ENCODE measurements around the gene CBLL1. TPM values are rescaled to one million over a fixed set of nuclear protein-coding genes. Genes with fewer than 3 reads are reported as not detected.

Gene CBLL1
- polyA plus RNA-seq, 3 donors = 29.8 to 34.0 (median 31.8) TPM

DNA sequence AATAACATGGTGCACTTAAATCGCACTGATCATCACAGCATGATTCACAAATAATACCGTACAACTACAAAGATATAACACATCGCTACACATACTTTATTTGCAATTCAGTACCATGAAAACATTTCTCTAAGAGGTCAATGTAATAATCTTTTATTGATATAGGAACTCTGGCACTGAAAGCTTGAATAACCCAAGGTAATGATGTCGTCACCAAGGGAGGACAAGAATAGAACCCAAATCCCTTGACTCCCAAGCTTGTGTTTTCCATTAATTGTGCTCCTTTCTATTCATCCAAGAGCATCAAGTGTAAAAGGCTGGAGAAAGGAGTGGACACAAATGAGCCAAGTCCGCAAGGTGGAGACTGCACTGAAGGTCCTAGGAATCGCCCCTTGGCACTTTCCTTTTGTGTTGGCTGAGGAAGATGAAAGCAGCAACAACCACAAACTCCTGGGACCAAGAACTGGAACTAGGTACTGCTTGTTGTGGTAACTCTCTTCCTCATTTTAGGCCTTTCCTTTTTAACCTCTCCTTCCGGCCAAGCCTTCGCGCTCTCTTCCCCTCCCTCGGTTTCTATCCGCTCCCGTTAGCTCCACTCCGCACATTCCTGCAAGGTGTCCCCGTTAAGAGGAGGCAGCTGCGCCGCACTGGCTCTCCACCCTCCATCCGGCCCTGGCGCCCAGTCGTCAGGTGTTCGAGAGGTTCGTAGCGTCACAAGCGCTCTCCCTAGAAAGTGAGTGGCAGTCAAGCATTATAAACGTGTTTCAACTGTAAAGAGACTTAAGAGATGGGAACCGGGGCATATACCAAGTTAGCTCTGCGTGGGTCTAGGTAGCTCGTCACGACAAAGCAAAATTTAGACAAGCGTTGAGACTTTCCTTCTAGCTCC, 1.0 kb upstream of the CBLL1 start:
- peak in 2 of 3 donors; percentile 18 to 88 for DNase-seq (ENCODE audit: low read depth in 3 of 3, low spot score in 2 of 3)

DNA sequence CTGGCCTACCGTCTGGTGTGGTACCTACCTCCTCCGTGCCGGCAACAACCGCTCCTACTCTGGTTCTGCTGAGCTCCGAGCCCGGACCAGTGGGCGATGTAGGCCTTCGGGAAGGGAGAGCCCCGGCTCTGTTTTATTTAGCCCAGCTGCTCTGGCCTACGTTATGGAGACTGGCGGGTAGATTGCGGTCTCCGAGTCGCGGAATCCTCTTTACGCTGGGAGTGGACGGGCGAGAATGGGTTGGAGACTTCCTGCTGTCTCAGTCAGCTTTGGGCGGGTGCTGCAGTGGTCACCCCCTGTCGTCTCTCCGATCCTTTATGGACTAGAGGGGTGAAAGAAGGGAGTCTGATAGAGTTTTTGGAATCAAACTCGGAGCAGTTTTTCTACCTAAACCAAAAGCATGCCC, 406 bp downstream of the CBLL1 start:
- DNase-seq (ENCODE audit: low read depth in 3 of 3, low spot score in 2 of 3) = peak in 1 of 3 donors; percentile 61

DNA sequence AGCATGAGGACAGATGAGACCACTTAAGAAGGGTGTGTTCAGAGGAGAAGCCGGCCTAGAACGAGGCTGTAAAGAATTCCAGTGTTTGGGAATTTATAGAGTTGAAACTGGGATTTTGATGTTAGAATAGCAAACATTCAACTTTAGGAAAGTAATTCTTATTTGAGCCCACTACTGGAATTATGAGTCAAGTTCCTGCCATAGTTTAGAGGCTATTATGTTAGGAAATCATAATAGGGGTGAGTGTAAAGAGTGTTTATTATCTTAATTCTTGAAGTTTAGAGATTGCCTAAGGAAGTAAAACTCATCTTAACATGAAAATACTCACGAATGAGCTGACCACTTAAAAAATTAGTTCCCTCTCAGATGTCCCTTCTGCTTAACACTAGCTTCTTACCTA, 2.1 kb downstream of the CBLL1 start:
- no peak for DNase-seq (ENCODE audit: low read depth in 3 of 3, low spot score in 2 of 3)

DNA sequence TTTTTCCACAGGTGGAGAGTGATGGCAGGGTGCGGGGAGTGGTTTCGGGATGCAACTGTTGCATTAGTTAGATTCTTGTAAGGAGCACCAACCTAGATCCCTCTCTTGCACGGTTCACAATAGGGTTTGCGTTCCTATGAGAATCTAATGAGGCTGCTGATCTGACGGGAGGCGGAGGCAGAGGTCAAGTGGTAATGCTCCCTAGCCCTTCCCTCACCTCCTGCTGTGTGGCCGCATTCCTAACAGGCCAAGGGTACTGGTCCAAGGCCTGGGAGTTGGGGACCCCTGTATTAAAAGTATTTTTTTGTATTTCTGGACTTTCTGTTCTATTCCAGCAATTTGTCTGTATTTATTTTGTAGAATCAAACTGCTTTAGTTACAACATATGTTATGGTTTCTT, 7.2 kb downstream of the CBLL1 start:
- no peak for DNase-seq (ENCODE audit: low read depth in 3 of 3, low spot score in 2 of 3)

DNA sequence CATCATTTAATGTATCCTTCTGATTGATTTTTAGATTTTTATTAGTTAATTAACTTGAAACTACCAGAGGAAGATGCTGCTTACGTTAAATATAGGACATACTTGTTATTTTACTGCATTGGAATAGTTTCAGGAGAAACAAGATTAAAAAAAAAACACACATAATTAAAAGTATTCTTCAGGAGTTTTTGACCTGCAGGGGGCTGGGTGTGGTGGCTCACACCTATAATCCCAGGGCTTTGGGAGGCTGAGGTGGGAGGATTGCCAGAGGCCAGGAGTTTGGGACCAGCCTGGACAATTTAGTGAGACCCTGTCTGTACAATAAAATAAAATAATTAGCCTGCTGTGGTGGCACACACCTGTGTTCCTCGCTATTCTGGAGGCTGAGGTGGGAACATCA, 10.7 kb downstream of the CBLL1 start:
- no peak for DNase-seq (ENCODE audit: low read depth in 3 of 3, low spot score in 2 of 3)

DNA sequence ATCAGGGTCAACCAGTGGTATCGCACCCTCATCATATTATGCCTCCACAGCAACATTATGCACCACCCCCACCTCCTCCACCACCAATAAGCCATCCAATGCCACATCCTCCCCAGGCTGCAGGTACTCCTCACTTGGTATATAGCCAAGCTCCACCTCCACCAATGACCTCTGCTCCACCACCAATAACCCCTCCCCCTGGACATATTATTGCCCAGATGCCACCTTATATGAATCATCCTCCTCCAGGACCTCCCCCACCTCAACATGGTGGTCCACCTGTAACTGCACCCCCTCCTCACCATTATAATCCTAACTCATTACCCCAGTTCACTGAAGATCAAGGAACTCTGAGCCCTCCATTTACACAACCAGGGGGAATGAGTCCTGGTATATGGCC, 14.7 kb downstream of the CBLL1 start:
- DNase-seq (ENCODE audit: low read depth in 3 of 3, low spot score in 2 of 3) = no peak

DNA sequence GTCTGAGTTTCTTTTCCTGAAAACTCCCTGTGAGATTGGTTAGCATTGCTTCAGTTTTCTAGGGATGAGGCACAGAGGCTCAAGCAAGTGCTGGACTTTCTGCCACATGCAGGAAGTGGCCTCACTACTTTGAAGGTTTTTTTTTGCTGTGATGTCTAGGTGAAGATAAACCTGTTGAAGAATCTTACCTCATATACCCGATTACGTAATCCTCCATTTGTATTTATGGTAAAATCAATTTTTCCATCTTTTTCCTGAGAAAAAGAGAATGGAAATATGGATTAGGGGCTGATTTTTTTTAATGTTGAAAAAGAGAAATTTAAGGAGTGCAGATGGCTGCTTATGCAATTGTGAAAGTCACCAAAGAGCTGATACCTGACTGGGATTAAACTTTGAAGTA, 23.4 kb downstream of the CBLL1 start:
- DNase-seq (ENCODE audit: low read depth in 3 of 3, low spot score in 2 of 3) = no peak

DNA sequence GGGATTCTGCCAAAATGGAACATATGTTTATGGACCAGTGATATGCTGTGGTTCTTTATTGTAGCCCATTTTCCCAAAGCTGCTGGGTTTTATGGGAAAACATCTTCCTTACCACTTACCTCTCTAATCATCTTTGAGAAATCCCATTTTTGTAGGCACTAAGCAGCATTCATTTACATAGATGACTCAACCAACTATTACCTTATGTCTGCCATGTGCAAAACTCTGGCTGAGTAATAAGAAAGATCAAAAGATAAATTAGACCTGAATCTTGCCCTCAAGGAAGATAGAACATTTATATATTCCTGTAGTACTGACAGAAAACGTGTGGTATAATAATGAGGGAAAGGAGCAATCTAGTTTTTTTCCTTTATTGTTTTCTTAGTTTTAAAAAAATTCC, 24.3 kb downstream of the CBLL1 start:
- DNase-seq (ENCODE audit: low read depth in 3 of 3, low spot score in 2 of 3) = no peak

DNA sequence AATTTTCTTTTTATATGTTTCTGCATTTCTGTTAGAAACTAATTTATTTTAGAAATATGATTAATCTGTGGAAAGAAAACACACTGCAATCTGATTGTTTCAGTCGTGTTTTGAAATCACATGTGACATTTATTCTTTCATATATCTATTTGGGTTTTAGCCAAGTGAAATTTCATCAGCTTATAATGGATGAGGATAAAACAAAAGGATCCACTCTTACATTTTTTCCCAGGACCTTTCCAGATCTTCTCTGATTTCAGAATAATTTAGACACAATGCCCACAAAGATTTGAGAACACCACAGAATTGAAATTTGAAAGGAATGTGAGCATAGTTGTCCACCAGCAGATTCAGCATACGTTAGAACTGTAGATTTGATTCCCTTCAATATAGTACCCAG, 29.1 kb downstream of the CBLL1 start:
- no peak for DNase-seq (ENCODE audit: low read depth in 3 of 3, low spot score in 2 of 3)

DNA sequence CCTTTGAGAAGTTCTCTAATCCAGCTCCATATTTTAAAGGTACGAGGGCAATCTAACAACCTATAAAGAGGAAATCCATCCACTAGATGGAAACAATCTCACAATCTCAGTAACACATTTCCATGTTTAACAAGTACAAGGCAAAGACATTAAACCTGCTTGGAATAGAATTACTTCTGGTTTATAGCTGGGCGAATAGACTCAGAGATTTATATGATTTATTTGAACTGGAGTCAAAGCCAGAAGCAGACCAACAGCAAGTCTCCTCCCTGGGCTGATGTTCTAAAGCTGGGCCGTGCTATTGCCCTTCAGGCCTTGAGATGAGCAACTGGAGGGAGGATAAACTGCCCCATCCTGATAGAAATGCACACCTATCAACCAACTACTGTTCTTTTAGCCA, 33.8 kb downstream of the CBLL1 start:
- no peak for DNase-seq (ENCODE audit: low read depth in 3 of 3, low spot score in 2 of 3)

DNA sequence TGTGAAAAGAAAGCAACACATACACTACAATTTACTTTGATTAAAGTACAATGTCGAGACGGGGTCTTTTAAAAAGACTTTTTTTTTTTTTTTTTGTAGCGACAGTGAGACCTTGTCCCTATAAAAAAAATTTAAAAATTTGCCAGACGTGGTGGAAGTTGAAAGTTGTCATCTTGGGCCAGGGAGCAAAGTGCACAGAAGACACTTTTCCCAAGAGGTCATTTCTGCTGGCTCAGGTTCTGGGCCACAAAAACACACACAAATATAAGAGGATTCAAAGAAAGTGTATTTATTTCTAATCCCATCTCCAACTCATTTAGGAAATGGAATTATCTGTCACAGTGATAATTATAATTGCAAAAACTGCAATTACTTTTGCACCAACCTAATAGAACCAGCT, 34.3 kb downstream of the CBLL1 start:
- DNase-seq (ENCODE audit: low read depth in 3 of 3, low spot score in 2 of 3) = no peak

DNA sequence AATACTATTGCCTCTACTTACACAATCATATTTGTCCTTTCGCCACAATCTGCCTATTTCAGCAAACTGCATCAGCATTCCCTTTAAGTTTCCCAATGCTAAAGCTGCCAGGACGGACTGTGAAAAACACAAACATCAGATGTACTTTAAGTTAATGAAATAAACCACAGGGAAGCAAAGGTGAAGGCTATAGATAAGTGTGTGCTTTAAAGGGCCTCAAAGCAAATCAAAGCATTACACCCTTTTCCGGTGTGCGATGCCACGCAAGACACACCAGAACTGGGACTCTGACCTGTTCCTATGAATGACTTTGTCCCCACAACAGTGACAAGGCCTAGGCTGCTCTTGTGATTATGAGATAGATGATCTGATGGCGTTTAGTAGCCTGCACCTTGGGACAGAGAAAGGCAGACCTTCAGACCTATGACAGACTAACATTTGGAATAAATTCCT, 35.7 kb downstream of the CBLL1 start:
- DNase-seq (ENCODE audit: low read depth in 3 of 3, low spot score in 2 of 3) = no peak

DNA sequence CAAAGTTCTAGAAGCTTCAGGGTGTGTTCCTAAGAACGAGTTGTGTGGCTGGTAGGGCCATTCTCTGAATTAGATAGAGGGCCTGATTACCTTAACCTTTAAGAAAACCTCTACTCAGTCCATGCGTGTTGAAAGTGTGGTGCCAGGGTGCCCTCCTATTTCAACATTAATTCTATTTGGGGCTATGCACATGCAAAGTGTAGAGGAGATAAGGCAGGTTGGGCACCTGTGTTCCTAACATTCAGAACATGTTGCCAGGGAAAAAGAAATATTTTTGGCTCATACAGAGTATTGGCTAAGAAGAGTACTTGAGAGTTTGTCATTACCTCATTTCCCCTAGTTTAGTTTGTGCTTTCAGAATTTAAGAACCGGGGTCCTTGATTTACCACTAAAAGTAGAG, 38.4 kb downstream of the CBLL1 start:
- no peak for DNase-seq (ENCODE audit: low read depth in 3 of 3, low spot score in 2 of 3)

DNA sequence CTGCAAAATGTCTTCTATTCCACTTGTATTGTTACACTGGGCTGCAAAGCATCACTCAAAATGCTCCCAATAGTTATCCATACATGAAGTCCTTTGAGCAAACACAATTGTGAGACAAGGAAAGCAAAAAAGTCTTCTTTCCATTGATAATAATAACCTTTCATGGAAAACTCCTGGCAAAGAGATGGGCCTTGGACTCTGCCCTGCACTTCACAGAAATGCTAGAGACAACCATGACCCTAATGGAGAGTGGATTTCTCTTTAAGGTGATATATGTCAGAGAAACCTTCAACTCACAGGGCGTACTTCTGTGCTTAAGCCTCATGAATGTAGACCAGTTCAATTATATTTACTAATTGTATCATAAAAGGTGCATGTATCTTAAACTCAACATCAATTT, 39.7 kb downstream of the CBLL1 start:
- DNase-seq (ENCODE audit: low read depth in 3 of 3, low spot score in 2 of 3) = no peak

DNA sequence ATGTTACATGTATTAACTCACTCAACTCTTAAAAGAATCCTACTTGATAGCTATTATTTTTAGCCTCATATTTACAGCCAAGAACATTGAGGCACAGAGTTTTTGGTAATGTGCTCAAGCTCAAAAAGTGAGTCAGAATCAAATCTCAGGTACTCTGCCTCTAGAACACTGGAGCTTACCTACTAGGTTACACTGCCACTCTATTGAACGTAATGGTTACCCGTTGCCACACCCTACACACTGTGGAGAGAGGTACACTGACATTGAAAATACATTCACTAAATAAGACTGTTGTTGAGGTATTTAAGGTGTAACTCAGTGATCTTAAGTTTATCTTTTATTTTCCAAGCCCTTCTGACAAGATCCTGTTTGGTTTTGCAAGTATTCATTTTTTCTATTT, 41.2 kb downstream of the CBLL1 start:
- DNase-seq (ENCODE audit: low read depth in 3 of 3, low spot score in 2 of 3) = no peak

DNA sequence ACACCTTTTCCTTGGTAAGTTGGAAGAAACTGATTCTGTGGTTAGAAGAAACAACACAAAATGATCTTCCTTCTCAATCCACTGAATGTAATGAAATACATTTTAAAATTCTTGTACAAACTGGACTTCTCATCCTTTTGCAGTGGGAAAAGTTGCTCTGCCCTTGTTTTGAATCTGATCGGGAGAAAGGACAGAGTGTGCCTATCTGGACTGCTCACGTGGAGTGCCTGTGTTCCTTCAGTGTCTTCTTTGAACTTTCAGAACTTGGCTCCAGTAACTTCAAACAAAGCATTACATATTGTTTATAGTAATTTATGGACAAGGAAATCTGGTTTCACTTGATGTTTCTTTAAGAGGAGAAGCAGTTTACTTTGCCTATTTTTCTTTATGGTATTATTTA, 42.0 kb downstream of the CBLL1 start:
- DNase-seq (ENCODE audit: low read depth in 3 of 3, low spot score in 2 of 3) = no peak

DNA sequence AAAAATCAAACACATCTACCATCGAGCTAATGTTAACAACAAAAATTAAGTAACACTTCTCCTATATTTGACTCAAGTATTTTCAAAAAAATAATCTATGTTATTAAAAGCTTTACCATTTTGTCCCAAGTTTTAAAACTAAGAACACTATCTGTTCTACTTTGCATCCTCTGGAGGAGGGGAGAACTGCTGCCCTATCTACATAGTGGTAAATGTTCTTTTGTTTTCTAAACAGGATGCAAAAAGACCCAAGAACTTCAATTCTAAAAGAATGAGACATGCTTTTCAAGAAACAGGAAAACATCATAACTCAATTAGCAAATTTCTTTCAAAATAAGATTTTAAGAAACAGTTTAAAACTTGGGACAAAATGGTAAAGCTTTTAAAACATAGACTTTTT, 44.3 kb downstream of the CBLL1 start:
- DNase-seq (ENCODE audit: low read depth in 3 of 3, low spot score in 2 of 3) = no peak

DNA sequence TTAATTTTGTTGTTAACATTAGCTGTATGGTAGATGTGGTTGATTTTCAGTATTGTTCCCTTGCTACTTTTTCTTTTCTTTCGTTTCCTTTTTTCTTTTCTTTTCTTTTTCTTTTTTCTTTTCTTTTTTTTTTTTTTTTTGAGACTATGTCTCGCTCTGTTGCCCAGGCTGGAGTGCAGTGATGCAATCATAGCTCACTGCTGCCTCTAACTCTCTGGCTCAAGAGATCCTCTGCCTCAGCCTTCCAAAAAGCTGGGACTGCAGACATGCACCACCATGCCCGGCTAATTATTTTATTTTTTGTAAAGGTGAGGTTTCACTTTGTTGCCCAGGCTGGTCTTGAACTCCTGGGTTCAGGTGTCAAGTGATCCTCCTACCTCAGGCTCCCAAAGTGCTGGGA, 44.7 kb downstream of the CBLL1 start:
- no peak for DNase-seq (ENCODE audit: low read depth in 3 of 3, low spot score in 2 of 3)

DNA sequence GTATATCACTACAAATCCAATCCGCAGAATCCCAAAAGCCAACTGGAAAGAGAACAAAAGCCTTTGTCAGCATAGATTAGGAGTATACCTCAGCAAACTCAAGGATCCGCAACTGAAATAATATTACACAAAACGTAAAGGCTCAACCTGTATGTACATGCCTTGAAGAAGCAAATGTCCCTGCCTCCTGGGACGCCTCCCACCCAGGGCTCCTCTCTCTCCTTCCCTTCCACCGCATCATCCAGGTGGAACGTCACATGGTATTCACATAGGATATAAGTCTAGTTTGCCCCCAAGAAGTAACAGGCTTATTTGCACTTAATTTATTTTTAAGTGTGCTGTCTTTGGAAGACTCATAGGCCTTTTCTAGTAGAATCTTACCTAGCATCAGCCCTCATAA, 45.7 kb downstream of the CBLL1 start:
- DNase-seq (ENCODE audit: low read depth in 3 of 3, low spot score in 2 of 3) = no peak

DNA sequence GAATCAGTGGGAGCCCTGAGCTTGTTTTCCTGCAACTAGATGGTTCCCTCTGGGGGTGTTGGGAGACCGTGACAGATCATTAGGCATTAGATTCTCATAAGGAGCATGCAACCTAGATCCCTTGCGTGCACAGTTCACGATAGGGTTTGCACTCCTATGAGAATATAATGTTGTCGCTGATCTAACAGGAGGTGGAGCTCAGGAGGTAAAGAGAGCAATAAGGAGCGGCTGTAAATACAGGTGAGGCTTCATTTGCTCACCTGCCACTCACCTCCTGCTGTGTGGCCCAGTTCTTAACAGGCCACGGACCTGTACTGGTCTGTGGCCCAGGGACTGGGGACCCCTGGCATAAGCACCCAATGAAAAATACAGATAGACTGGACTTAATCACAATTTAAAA, 48.4 kb downstream of the CBLL1 start:
- no peak for DNase-seq (ENCODE audit: low read depth in 3 of 3, low spot score in 2 of 3)

DNA sequence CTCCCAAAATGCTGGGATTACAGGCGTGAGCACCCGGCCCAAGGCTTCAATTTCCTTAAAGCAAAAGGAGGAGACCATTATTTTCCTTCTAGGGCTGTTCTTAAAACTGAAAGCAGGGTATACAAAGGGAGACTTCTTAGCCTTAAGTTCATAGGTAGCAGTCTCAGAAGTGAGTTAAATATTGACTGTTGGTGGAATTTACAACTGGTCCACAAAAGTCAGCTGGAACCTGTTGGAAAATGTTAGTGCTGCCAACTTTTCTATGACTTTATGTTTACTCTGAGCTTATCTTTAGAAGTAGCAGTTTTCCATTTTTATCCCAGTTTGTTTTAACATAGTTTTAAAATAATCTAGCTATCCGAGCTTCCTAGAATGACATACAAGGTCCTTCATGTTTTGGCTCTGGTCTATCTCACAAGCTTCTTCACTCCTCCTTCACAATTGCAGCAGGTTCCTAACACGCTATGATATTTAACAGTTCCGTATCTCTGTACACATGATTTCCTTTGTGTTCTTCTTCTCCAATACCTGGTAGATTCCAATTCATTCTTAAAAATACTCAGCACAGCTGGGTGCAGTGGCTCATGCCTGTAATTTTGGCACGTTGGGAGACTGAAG, 55.8 kb downstream of the CBLL1 start:
- peak in 1 of 3 donors; percentile 1 for DNase-seq (ENCODE audit: low read depth in 3 of 3, low spot score in 2 of 3)

DNA sequence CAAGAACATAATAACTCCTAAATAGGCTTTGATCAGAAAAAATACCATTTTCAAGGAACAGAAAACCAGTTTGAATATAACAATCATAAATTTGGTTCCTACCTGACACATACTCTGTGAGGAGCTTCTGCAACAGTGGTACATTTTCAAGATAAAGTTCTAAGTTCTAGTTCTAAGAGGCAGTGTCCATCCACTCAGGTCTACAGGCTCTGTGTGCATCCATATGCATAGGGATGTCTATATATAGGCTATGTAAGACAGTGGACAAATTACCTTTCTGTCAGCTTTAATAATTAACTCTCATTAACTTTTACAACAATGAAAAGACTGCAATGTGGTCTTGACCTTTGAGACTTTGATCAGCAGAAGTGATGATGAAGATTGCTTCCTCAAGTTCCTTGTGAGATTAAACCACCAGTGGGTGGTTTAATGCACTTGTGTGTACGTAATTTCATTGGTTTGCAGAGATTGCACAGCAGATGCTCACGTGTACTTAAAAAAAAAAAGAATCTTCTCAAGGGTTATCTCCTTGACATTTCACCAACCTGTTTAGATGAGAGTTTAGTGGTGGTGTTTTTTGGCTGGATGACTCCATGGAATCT, 59.2 kb downstream of the CBLL1 start, which contains the start of gene SLC26A3:
TSS of gene SLC26A3 (minus strand) at position 215 of the 602 bp plus-strand sequence. CDS start 8,714 bp downstream, outside the sequence.
- DNase-seq (ENCODE audit: low read depth in 3 of 3, low spot score in 2 of 3) = no peak

Data from right renal cortex interstitium (tissue), 3 donors.